NB4 (cell line): ENCODE measurements around the gene LIMD2.

Experiments
- DNase-seq: peaks from one replicate; pipeline ENCODE4 v3.0.0; 2010; ENCODE audit warnings: low read depth
- H3K4me3 ChIP-seq: one replicate; pipeline ENCODE4 v1.5.1; 2011; ENCODE audit warnings: mild to moderate bottlenecking, low read depth, low read length, moderate library complexity
- CTCF ChIP-seq: IDR thresholded peaks from one replicate; pipeline ENCODE4 v1.5.1; 2012; ENCODE audit warnings: low read depth, low read length
- MYC ChIP-seq: IDR thresholded peaks from 2 replicates; pipeline ENCODE4 v1.6.1; 2011; ENCODE audit warnings: low read depth, low read length
- POLR2A ChIP-seq: IDR thresholded peaks from 2 replicates; pipeline ENCODE4 v1.6.1; 2011; ENCODE audit warnings: mild to moderate bottlenecking; ENCODE audit not compliant: insufficient read length; ENCODE audit errors: extremely low read depth
- TF ChIP-seq, protein P1 (sequence below): IDR thresholded peaks from 2 replicates; pipeline ENCODE4 v1.6.1; 2011; ENCODE audit warnings: low read depth, low read length

Gene LIMD2

GRCh38 chr17:63685578-63685977, 14.3 kb downstream of the LIMD2 start:
- TF ChIP-seq CTCF: no peak
- TF ChIP-seq POLR2A: no peak
- TF ChIP-seq, protein P1, sequence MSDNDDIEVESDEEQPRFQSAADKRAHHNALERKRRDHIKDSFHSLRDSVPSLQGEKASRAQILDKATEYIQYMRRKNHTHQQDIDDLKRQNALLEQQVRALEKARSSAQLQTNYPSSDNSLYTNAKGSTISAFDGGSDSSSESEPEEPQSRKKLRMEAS: no peak
- no peak for TF ChIP-seq MYC

DNA sequence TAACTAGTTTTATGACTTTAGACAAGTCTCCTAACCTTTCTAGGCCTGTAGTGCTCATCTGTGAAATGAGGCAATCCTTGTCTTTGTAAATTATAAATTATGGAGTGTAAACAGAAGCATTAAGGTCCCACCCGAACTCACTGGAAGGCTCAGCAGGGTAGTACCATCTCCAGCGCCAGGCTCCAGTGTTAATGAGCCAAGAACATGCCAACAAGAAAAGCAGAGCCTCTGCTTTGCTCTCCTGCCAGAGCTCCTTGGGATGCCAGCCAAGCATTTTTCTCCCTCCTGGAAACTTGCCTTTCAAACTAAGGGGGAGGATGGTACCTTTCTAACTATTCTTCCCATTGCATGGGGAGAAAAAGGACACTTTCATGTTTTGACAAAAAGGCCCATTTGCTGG, 14.9 kb downstream of the LIMD2 start:
- no peak overlapping the region for H3K4me3 ChIP-seq
- no peak for TF ChIP-seq MYC
- DNase-seq: no peak

More at GRCh38 chr17:63685578-63685977, 14.3 kb downstream of the LIMD2 start:
- no peak overlapping the region for H3K4me3 ChIP-seq
- no peak for DNase-seq

DNA sequence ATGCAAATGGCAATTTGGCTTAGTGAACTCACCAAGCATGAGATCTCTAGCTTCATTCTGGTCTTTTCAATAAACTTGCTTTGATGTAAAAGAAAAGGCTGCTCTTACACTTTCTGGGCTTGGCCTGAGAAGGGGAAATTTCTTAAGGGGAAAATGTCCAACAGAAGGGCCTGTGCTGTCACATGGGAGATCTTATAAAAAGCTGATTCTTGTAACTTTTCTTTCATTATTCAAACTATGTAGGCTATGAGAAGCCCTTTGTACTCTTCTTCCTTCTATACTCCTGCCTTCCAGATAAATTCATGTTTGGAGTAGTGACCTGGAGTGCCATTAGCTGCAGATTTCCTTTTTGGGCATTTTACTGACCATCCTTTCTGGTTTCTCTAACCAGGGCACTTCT, 16.9 kb downstream of the LIMD2 start:
- no peak overlapping the region for H3K4me3 ChIP-seq
- no peak for DNase-seq
- TF ChIP-seq CTCF (no peak), MYC (no peak), POLR2A (no peak)
- TF ChIP-seq, protein P1: no peak

DNA sequence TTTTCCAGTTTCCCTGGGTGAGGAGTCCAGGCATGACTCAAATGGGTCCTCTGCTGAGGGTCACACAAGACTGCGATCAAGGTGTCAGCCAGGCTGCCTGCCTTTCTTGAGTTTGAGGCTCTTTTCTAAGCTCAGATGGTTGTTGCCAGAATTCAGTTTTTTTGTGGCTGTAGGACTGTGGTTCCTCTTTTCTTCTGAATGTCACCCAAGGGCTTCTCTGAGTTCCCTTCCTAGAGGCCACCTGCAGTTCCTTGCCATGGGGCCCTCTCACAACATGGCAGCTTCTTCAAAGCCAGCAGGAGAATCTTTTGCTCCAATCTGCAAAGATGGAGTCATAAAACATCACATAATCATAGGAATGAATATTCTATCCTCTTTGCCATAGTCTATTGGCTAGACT, 17.5 kb downstream of the LIMD2 start:
- DNase-seq: peak; percentile 62
- TF ChIP-seq MYC: no peak
- TF ChIP-seq, protein P1: no peak
- no peak for TF ChIP-seq POLR2A
- no peak for TF ChIP-seq CTCF
- no peak overlapping the region for H3K4me3 ChIP-seq

GRCh38 chr17:63681530-63681929, 18.4 kb downstream of the LIMD2 start:
- no peak overlapping the region for H3K4me3 ChIP-seq
- no peak for DNase-seq
- TF ChIP-seq CTCF (no peak), POLR2A (no peak), MYC (no peak)
- TF ChIP-seq, protein P1: no peak

DNA sequence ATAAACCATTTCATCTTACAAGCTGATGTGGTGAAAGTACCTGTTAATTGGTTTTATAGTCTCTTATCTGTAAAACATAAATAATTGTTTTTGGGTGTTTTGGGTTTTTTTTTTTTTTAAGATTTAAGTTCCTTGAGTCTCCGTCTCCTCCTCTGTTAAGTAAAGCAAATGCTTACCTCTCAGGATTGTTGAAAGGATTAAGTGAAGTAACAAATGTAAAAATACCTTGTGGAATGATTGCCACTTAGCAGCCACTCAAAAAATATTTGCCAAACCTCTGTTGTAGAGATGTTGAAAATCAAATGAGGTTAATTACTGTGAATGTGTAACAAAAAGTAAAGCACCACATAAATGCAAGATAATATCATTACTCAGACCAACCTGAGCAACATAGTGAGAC, 19.2 kb downstream of the LIMD2 start:
- DNase-seq: no peak
- H3K4me3 ChIP-seq: no peak overlapping the region
- TF ChIP-seq CTCF (no peak), POLR2A (no peak), MYC (no peak)
- TF ChIP-seq, protein P1: no peak
